ENCODE measurements around the gene SLC35D1.

- TF ChIP-seq MAX (IDR thresholded peaks at IDR 0.05): no peak
- TF ChIP-seq, protein P1, sequence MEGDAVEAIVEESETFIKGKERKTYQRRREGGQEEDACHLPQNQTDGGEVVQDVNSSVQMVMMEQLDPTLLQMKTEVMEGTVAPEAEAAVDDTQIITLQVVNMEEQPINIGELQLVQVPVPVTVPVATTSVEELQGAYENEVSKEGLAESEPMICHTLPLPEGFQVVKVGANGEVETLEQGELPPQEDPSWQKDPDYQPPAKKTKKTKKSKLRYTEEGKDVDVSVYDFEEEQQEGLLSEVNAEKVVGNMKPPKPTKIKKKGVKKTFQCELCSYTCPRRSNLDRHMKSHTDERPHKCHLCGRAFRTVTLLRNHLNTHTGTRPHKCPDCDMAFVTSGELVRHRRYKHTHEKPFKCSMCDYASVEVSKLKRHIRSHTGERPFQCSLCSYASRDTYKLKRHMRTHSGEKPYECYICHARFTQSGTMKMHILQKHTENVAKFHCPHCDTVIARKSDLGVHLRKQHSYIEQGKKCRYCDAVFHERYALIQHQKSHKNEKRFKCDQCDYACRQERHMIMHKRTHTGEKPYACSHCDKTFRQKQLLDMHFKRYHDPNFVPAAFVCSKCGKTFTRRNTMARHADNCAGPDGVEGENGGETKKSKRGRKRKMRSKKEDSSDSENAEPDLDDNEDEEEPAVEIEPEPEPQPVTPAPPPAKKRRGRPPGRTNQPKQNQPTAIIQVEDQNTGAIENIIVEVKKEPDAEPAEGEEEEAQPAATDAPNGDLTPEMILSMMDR (IDR thresholded peaks at IDR 0.05; ENCODE audit: low read depth, low read length, missing input control): no peak
Measured at GRCh38 chr1:66985835-66986234, 68.1 kb downstream of the SLC35D1 start.

Data from liver (tissue), 2 donors.